IPS-11a (cell line): ENCODE data around the gene ECT2L.
"Not testable (repeated sequence)": the region's sequence is repeated elsewhere in the genome, so short reads cannot be mapped to it uniquely, and the experiment has no call there.

Experiments used
- H3K4me3 ChIP-seq: one replicate; pipeline ENCODE4 v1.5.1; 2013; ENCODE audit warnings: low read depth, low read length, control low read depth

The ECT2L gene

GRCh38 chr6:138923561-138923960 lies 127.7 kb downstream of the ECT2L start:
- no peak overlapping the region for H3K4me3 ChIP-seq

DNA sequence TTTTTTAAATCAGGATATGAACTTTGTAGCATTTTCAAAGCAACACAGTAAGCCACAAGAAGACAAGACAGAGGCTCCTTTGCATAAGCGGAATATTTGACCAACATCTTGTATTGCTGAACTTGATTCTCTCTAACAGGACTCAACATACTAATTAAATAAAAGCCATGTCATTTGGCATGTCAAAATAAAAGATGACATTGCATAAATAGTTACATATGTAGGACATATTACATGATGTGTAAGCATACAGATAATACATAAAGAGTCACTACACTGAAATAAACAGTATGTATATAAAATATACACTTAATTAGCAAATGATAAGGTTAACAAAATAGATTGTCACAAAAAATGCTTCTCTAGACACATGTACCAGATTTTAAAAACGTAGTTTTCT lies 129.9 kb downstream of the ECT2L start:
- H3K4me3 ChIP-seq = no peak overlapping the region

GRCh38 chr6:138926579-138926978 lies 130.7 kb downstream of the ECT2L start:
- H3K4me3 ChIP-seq = no peak overlapping the region

GRCh38 chr6:138931660-138932059 lies 135.8 kb downstream of the ECT2L start:
- H3K4me3 ChIP-seq = no peak overlapping the region

- H3K4me3 ChIP-seq = not testable (repeated sequence)
Measured at GRCh38 chr6:138936873-138937272, 141.0 kb downstream of the ECT2L start.

DNA sequence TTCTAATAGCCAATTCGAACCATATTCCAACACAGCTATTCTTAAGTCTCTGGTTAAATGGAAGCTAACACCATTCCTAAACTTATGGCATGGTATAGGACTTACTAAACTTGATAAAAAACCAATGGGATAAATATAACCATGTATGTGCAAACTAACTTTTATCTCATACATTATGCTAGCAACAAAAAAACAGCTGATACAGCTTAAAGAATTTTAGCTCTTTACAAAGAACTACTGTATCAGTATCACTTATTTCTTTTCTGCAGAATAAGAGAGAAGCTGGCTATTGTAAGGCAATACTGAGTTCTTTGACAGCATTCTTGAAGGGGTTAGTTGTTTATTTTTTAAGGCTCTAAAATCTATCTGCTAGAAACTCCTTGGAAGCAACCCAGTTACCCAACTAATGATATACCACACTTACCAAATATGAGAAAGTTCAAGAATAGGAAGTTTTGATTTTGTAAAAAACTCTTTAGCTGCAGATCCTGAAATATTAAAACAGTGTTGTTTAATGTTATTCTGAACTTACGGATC lies 147.3 kb downstream of the ECT2L start:
- H3K4me3 ChIP-seq = no peak overlapping the region

GRCh38 chr6:138944412-138944811 lies 148.5 kb downstream of the ECT2L start:
- H3K4me3 ChIP-seq = no peak overlapping the region

- no peak overlapping the region for H3K4me3 ChIP-seq
Measured at GRCh38 chr6:138945354-138945753, 149.5 kb downstream of the ECT2L start.

- H3K4me3 ChIP-seq = no peak overlapping the region
Measured at GRCh38 chr6:138948004-138948403, 152.1 kb downstream of the ECT2L start.

GRCh38 chr6:138948546-138949179 lies 152.8 kb downstream of the ECT2L start:
- no peak overlapping the region for H3K4me3 ChIP-seq

DNA sequence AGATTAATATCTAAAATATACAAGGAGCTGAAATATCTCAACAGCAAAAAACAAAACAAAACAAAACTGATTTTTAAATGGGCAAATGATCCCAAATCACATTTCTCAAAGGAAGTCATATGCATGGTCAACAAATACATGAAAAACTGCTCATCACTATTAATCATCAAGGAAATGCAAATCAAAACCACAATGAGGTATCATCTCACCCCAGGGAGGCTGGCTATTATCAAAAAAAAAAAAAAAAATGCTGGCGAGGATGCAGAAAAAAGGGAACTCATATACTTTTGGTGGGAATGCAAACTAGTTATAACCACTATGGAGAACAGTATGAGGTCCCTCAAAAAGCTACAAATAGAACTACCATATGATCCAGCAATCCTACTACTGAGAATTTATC lies 157.6 kb downstream of the ECT2L start:
- H3K4me3 ChIP-seq = no peak overlapping the region
